ENCODE measurements around the gene ACP7. TPM values are rescaled to one million over a fixed set of nuclear protein-coding genes. Genes with fewer than 3 reads are reported as not detected.

Gene ACP7
- total RNA-seq, 4 donors from 2014 or later = 0.90 to 3.1 (median 1.6) TPM

- Histone ChIP-seq H3K36me3 (no peaks in the 10 kb centered on the region), H3K4me3 (peak overlapping the region in 1 of 4 donors; percentile 19), H3K4me1 (peaks cover 0 to 50% (median 30%) of the 10 kb centered on the region in 4 donors), H3K9me3 (no peaks in the 10 kb centered on the region), H3K27ac (peak overlapping the region; percentile 73 to 96 (median 82)), H3K27me3 (no peaks in the 10 kb centered on the region)
- WGBS, 2 donors = 100% methylated on average over 1 of the region's 1 CpG
- DNase-seq (ENCODE audit: low spot score in 2 of 2) = no peak
- TF ChIP-seq EP300 (IDR thresholded peaks at IDR 0.05) (no peak), POLR2A (IDR thresholded peaks at IDR 0.05) (no peak)
- TF ChIP-seq, protein P1, sequence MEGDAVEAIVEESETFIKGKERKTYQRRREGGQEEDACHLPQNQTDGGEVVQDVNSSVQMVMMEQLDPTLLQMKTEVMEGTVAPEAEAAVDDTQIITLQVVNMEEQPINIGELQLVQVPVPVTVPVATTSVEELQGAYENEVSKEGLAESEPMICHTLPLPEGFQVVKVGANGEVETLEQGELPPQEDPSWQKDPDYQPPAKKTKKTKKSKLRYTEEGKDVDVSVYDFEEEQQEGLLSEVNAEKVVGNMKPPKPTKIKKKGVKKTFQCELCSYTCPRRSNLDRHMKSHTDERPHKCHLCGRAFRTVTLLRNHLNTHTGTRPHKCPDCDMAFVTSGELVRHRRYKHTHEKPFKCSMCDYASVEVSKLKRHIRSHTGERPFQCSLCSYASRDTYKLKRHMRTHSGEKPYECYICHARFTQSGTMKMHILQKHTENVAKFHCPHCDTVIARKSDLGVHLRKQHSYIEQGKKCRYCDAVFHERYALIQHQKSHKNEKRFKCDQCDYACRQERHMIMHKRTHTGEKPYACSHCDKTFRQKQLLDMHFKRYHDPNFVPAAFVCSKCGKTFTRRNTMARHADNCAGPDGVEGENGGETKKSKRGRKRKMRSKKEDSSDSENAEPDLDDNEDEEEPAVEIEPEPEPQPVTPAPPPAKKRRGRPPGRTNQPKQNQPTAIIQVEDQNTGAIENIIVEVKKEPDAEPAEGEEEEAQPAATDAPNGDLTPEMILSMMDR (IDR thresholded peaks at IDR 0.05) = no peak
Observed at GRCh38 chr19:39146091-39146490, 61.9 kb downstream of the ACP7 start.

DNA sequence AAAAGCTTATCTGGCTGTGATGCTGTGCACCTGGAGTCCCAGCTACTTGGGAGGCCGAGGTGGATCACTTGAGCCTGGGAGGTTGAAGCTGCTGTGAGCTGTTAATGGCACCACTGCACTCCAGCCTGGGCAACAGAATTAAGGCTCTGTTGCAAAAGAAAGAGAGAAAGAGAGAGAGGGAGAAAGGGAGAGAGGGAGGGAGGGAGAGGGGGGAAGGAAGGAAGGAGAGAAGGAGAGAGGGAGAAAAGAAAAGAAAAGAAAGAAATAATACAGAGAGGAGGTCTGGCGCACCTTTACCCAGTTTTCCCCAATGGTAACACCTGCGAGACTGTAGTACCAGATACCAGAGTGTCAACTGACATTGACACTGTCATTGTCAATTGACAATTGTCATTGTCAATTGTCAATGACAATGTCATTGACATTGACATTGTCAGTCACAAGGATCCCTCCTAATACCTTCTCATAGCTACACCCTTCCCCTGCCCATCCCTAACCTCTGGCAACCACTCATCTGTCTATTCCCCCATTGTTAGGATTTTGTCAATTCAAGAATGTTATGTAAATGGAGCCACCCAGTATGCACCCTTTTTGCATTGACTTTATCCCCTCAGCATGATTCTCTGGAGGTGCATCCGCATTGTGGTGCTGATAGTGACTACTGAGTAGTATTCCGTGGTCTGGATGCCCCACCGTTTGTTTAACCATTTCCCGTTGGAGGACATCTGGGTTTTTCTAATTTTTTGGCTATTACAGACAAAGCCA is 62.7 kb downstream of the ACP7 start:
- WGBS, 2 donors = 74 to 81% methylated on average over 7 of the region's 7 CpGs
- no peaks in the 10 kb centered on the region for H3K9me3 ChIP-seq
- H3K36me3 ChIP-seq = no peaks in the 10 kb centered on the region
- H3K27ac ChIP-seq = peak overlapping the region in 2 of 4 donors; percentile 90 to 96
- peaks cover 0 to 57% (median 33%) of the 10 kb centered on the region in 4 donors for H3K4me1 ChIP-seq
- H3K4me3 ChIP-seq = no peak overlapping the region
- TF ChIP-seq POLR2A (IDR thresholded peaks at IDR 0.05) = no peak
- TF ChIP-seq, protein P1 (IDR thresholded peaks at IDR 0.05) = no peak
- TF ChIP-seq EP300 (IDR thresholded peaks at IDR 0.05) = no peak
- H3K27me3 ChIP-seq = no peaks in the 10 kb centered on the region
- no peak for DNase-seq (ENCODE audit: low spot score in 2 of 2)

DNA sequence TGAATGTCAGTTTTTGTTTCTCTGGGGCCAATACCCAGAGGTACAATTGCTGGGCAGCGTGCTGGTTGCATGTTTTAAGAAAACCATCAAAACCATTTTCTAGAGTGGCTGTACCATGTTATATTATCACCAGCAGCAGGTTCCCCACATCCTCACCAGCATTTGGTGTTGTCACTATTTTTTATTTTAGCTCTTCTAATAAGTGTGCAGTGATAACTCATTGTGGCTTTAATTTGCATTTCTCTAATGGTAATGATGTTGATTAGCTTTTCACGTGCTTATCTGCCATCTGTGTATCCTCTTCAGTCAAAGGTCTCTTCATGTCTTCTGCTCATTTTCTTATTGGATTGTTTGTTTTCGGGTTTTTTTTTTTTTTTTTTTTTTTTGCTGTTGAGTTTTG is 63.3 kb downstream of the ACP7 start:
- peak overlapping the region in 2 of 4 donors; percentile 42 to 90 for H3K27ac ChIP-seq

DNA sequence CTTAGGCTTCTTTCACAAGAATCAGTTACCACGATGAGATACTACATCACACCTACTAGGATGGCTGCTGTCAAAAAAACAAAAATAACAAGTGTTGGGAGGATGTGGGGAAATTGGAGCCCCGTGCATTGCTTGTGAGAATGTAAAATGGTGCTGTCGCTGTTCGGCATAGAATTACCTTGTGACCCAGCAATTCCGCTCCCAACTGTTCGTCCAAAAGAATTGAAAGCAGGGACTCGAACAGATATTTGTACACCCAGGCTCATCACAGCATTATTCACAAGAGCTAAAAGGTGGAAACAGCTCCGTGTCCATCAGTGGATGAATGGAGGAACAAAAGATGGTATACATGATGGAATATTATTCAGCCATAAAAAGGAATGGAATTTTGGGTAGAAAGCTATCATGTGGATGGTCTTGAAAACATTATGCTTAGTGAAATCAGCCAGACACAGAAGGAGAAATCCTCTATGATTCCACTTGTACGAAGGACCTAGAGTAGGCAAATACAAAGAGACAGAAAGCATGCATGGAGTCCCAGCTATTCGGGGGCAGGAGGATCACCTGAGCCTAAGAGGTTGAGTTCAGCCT is 64.9 kb downstream of the ACP7 start:
- no peaks in the 10 kb centered on the region for H3K9me3 ChIP-seq
- H3K4me1 ChIP-seq = peaks cover 0 to 48% (median 30%) of the 10 kb centered on the region in 4 donors
- TF ChIP-seq EP300 (IDR thresholded peaks at IDR 0.05) (no peak), POLR2A (IDR thresholded peaks at IDR 0.05) (no peak)
- TF ChIP-seq, protein P1 (IDR thresholded peaks at IDR 0.05) = no peak
- H3K27ac ChIP-seq = no peak overlapping the region
- H3K36me3 ChIP-seq = no peaks in the 10 kb centered on the region
- 95 to 97% methylated on average over 10 of the region's 10 CpGs for WGBS, 2 donors
- H3K4me3 ChIP-seq = no peak overlapping the region
- no peaks in the 10 kb centered on the region for H3K27me3 ChIP-seq
- DNase-seq (ENCODE audit: low spot score in 2 of 2) = no peak

More for the DNA sequence above, 63.3 kb downstream of the ACP7 start:
- Histone ChIP-seq H3K4me1 (peaks cover 0 to 56% (median 33%) of the 10 kb centered on the region in 4 donors), H3K36me3 (no peaks in the 10 kb centered on the region), H3K27me3 (no peaks in the 10 kb centered on the region), H3K9me3 (no peaks in the 10 kb centered on the region), H3K4me3 (no peak overlapping the region)
- no peak for DNase-seq (ENCODE audit: low spot score in 2 of 2)
- 89 to 90% methylated on average over 3 of the region's 3 CpGs for WGBS, 2 donors
- TF ChIP-seq EP300 (IDR thresholded peaks at IDR 0.05) = no peak
- TF ChIP-seq, protein P1 (IDR thresholded peaks at IDR 0.05) = no peak
- no peak for TF ChIP-seq POLR2A (IDR thresholded peaks at IDR 0.05)

- H3K4me3 ChIP-seq = no peak overlapping the region
- H3K27ac ChIP-seq = peak overlapping the region in 2 of 4 donors; percentile 33 to 71
Observed at GRCh38 chr19:39150235-39150634, 66.1 kb downstream of the ACP7 start.

More at GRCh38 chr19:39150235-39150634, 66.1 kb downstream of the ACP7 start:
- H3K27me3 ChIP-seq = no peaks in the 10 kb centered on the region
- no peaks in the 10 kb centered on the region for H3K9me3 ChIP-seq
- H3K36me3 ChIP-seq = no peaks in the 10 kb centered on the region
- no peak for DNase-seq (ENCODE audit: low spot score in 2 of 2)
- TF ChIP-seq EP300 (IDR thresholded peaks at IDR 0.05) (no peak), POLR2A (IDR thresholded peaks at IDR 0.05) (no peak)
- TF ChIP-seq, protein P1 (IDR thresholded peaks at IDR 0.05) = no peak
- WGBS, 2 donors = 88 to 94% methylated on average over 8 of the region's 8 CpGs
- H3K4me1 ChIP-seq = peaks cover 0 to 48% (median 23%) of the 10 kb centered on the region in 4 donors
